ENCODE measurements around the gene DCAF15.

DNA sequence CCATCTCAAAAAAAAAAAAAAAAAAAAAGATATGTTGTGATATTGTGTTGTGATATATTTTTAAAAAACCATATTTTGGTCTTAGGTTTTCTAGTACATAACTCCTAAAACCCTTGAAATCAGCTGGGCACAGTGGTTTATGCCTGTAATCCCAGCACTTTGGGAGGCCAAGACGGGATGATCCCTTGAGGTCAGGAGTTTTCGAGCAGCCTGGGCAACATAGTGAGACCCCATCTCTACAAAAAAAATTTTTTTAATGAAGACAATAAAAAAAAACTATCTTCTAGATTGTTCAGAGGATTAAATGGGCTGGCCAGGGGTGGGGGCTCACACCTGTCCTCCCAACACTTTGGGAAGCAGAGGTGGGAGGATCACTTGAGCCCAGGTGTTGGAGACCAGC lies 1.3 kb upstream of the DCAF15 start:
- TF ChIP-seq, protein P1, sequence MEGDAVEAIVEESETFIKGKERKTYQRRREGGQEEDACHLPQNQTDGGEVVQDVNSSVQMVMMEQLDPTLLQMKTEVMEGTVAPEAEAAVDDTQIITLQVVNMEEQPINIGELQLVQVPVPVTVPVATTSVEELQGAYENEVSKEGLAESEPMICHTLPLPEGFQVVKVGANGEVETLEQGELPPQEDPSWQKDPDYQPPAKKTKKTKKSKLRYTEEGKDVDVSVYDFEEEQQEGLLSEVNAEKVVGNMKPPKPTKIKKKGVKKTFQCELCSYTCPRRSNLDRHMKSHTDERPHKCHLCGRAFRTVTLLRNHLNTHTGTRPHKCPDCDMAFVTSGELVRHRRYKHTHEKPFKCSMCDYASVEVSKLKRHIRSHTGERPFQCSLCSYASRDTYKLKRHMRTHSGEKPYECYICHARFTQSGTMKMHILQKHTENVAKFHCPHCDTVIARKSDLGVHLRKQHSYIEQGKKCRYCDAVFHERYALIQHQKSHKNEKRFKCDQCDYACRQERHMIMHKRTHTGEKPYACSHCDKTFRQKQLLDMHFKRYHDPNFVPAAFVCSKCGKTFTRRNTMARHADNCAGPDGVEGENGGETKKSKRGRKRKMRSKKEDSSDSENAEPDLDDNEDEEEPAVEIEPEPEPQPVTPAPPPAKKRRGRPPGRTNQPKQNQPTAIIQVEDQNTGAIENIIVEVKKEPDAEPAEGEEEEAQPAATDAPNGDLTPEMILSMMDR (IDR thresholded peaks at IDR 0.05): no peak
- no peak for TF ChIP-seq POLR2A (IDR thresholded peaks at IDR 0.05)
